ENCODE results near the gene DIO3. TPM values are rescaled to one million over a fixed set of nuclear protein-coding genes. Genes with fewer than 3 reads are reported as not detected.

DIO3 gene
- total and polyA plus RNA-seq, 4 donors = 0.35 to 1.3 (median 0.38) TPM

GRCh38 chr14:101521978-101522377 is 39.3 kb upstream of the DIO3 start:
- H3K27ac ChIP-seq (ENCODE audit: low read depth, low read length) = no peak overlapping the region
- peaks cover 36% of the 10 kb centered on the region for H3K4me1 ChIP-seq (ENCODE audit: control insufficient read depth, insufficient read depth, low read length)
- no peaks in the 10 kb centered on the region for H3K9me3 ChIP-seq (ENCODE audit: control insufficient read depth, insufficient read depth, low read length)
- no peak for DNase-seq (ENCODE audit: low read depth in 4 of 6, low spot score in 6 of 6)
- peaks cover 3% of the 10 kb centered on the region for H3K36me3 ChIP-seq (ENCODE audit: control insufficient read depth, insufficient read depth, low read length)
- WGBS (ENCODE audit: insufficient coverage) = 91% methylated on average over 6 of the region's 8 CpGs
- no peak overlapping the region for H3K4me3 ChIP-seq (ENCODE audit: low read depth, low read length)
- H3K27me3 ChIP-seq (ENCODE audit: control insufficient read depth, insufficient read depth, low read length) = no peaks in the 10 kb centered on the region

- Histone ChIP-seq H3K27ac (ENCODE audit: low read depth, low read length) (no peak overlapping the region), H3K4me3 (ENCODE audit: low read depth, low read length) (no peak overlapping the region), H3K36me3 (ENCODE audit: control insufficient read depth, insufficient read depth, low read length) (peaks cover 3% of the 10 kb centered on the region), H3K27me3 (ENCODE audit: control insufficient read depth, insufficient read depth, low read length) (no peaks in the 10 kb centered on the region), H3K9me3 (ENCODE audit: control insufficient read depth, insufficient read depth, low read length) (no peaks in the 10 kb centered on the region), H3K4me1 (ENCODE audit: control insufficient read depth, insufficient read depth, low read length) (peaks cover 17% of the 10 kb centered on the region)
- 56% methylated on average over 13 of the region's 41 CpGs for WGBS (ENCODE audit: insufficient coverage)
- peak in 2 of 6 donors; percentile 27 to 78 for DNase-seq (ENCODE audit: low read depth in 4 of 6, low spot score in 6 of 6)
Observed at GRCh38 chr14:101525640-101526527, 35.4 kb upstream of the DIO3 start.

GRCh38 chr14:101527987-101528386 is 33.3 kb upstream of the DIO3 start:
- 93% methylated on average over 11 of the region's 11 CpGs for WGBS (ENCODE audit: insufficient coverage)
- no peaks in the 10 kb centered on the region for H3K9me3 ChIP-seq (ENCODE audit: control insufficient read depth, insufficient read depth, low read length)
- no peak overlapping the region for H3K4me3 ChIP-seq (ENCODE audit: low read depth, low read length)
- H3K27ac ChIP-seq (ENCODE audit: low read depth, low read length) = no peak overlapping the region
- peaks cover 8% of the 10 kb centered on the region for H3K4me1 ChIP-seq (ENCODE audit: control insufficient read depth, insufficient read depth, low read length)
- H3K36me3 ChIP-seq (ENCODE audit: control insufficient read depth, insufficient read depth, low read length) = peaks cover 3% of the 10 kb centered on the region
- DNase-seq (ENCODE audit: low read depth in 4 of 6, low spot score in 6 of 6) = no peak
- H3K27me3 ChIP-seq (ENCODE audit: control insufficient read depth, insufficient read depth, low read length) = no peaks in the 10 kb centered on the region

- no peaks in the 10 kb centered on the region for H3K27me3 ChIP-seq (ENCODE audit: control insufficient read depth, insufficient read depth, low read length)
- no peak overlapping the region for H3K4me3 ChIP-seq (ENCODE audit: low read depth, low read length)
- H3K9me3 ChIP-seq (ENCODE audit: control insufficient read depth, insufficient read depth, low read length) = no peaks in the 10 kb centered on the region
- peaks cover 8% of the 10 kb centered on the region for H3K4me1 ChIP-seq (ENCODE audit: control insufficient read depth, insufficient read depth, low read length)
- DNase-seq (ENCODE audit: low read depth in 4 of 6, low spot score in 6 of 6) = peak in 1 of 6 donors; percentile 24
- peaks cover 3% of the 10 kb centered on the region for H3K36me3 ChIP-seq (ENCODE audit: control insufficient read depth, insufficient read depth, low read length)
- WGBS (ENCODE audit: insufficient coverage) = 72% methylated on average over 12 of the region's 13 CpGs
- no peak overlapping the region for H3K27ac ChIP-seq (ENCODE audit: low read depth, low read length)
Observed at GRCh38 chr14:101529079-101529478, 32.2 kb upstream of the DIO3 start.

GRCh38 chr14:101534198-101534597 is 27.1 kb upstream of the DIO3 start:
- H3K4me3 ChIP-seq (ENCODE audit: low read depth, low read length) = no peak overlapping the region
- H3K9me3 ChIP-seq (ENCODE audit: control insufficient read depth, insufficient read depth, low read length) = no peaks in the 10 kb centered on the region
- no peak for DNase-seq (ENCODE audit: low read depth in 4 of 6, low spot score in 6 of 6)
- H3K27me3 ChIP-seq (ENCODE audit: control insufficient read depth, insufficient read depth, low read length) = no peaks in the 10 kb centered on the region
- H3K27ac ChIP-seq (ENCODE audit: low read depth, low read length) = no peak overlapping the region
- H3K36me3 ChIP-seq (ENCODE audit: control insufficient read depth, insufficient read depth, low read length) = no peaks in the 10 kb centered on the region
- 77% methylated on average over 4 of the region's 4 CpGs for WGBS (ENCODE audit: insufficient coverage)
- peaks cover 5% of the 10 kb centered on the region for H3K4me1 ChIP-seq (ENCODE audit: control insufficient read depth, insufficient read depth, low read length)

GRCh38 chr14:101535232-101535631 is 26.1 kb upstream of the DIO3 start:
- Histone ChIP-seq H3K9me3 (ENCODE audit: control insufficient read depth, insufficient read depth, low read length) (no peaks in the 10 kb centered on the region), H3K4me3 (ENCODE audit: low read depth, low read length) (no peak overlapping the region), H3K36me3 (ENCODE audit: control insufficient read depth, insufficient read depth, low read length) (no peaks in the 10 kb centered on the region), H3K27me3 (ENCODE audit: control insufficient read depth, insufficient read depth, low read length) (no peaks in the 10 kb centered on the region), H3K4me1 (ENCODE audit: control insufficient read depth, insufficient read depth, low read length) (peaks cover 9% of the 10 kb centered on the region), H3K27ac (ENCODE audit: low read depth, low read length) (no peak overlapping the region)
- WGBS (ENCODE audit: insufficient coverage) = 69% methylated on average over 6 of the region's 9 CpGs
- DNase-seq (ENCODE audit: low read depth in 4 of 6, low spot score in 6 of 6) = no peak

- Histone ChIP-seq H3K27ac (ENCODE audit: low read depth, low read length) (no peak overlapping the region), H3K4me1 (ENCODE audit: control insufficient read depth, insufficient read depth, low read length) (peaks cover 11% of the 10 kb centered on the region), H3K9me3 (ENCODE audit: control insufficient read depth, insufficient read depth, low read length) (no peaks in the 10 kb centered on the region), H3K4me3 (ENCODE audit: low read depth, low read length) (no peak overlapping the region), H3K27me3 (ENCODE audit: control insufficient read depth, insufficient read depth, low read length) (no peaks in the 10 kb centered on the region), H3K36me3 (ENCODE audit: control insufficient read depth, insufficient read depth, low read length) (no peaks in the 10 kb centered on the region)
- no peak for DNase-seq (ENCODE audit: low read depth in 4 of 6, low spot score in 6 of 6)
- WGBS (ENCODE audit: insufficient coverage) = 83% methylated on average over 8 of the region's 8 CpGs
Observed at GRCh38 chr14:101535701-101536207, 25.5 kb upstream of the DIO3 start.

- Histone ChIP-seq H3K27me3 (ENCODE audit: control insufficient read depth, insufficient read depth, low read length) (no peaks in the 10 kb centered on the region), H3K4me3 (ENCODE audit: low read depth, low read length) (no peak overlapping the region), H3K27ac (ENCODE audit: low read depth, low read length) (no peak overlapping the region), H3K4me1 (ENCODE audit: control insufficient read depth, insufficient read depth, low read length) (peaks cover 11% of the 10 kb centered on the region), H3K9me3 (ENCODE audit: control insufficient read depth, insufficient read depth, low read length) (no peaks in the 10 kb centered on the region), H3K36me3 (ENCODE audit: control insufficient read depth, insufficient read depth, low read length) (no peaks in the 10 kb centered on the region)
- DNase-seq (ENCODE audit: low read depth in 4 of 6, low spot score in 6 of 6) = no peak
- 96% methylated on average over 7 of the region's 7 CpGs for WGBS (ENCODE audit: insufficient coverage)
Observed at GRCh38 chr14:101537286-101537685, 24.0 kb upstream of the DIO3 start.

GRCh38 chr14:101538878-101539277 is 22.4 kb upstream of the DIO3 start:
- Histone ChIP-seq H3K27me3 (ENCODE audit: control insufficient read depth, insufficient read depth, low read length) (no peaks in the 10 kb centered on the region), H3K4me3 (ENCODE audit: low read depth, low read length) (no peak overlapping the region), H3K9me3 (ENCODE audit: control insufficient read depth, insufficient read depth, low read length) (no peaks in the 10 kb centered on the region), H3K27ac (ENCODE audit: low read depth, low read length) (no peak overlapping the region), H3K4me1 (ENCODE audit: control insufficient read depth, insufficient read depth, low read length) (peaks cover 11% of the 10 kb centered on the region), H3K36me3 (ENCODE audit: control insufficient read depth, insufficient read depth, low read length) (no peaks in the 10 kb centered on the region)
- DNase-seq (ENCODE audit: low read depth in 4 of 6, low spot score in 6 of 6) = no peak
- 60% methylated on average over 3 of the region's 5 CpGs for WGBS (ENCODE audit: insufficient coverage)

- peak in 1 of 6 donors; percentile 24 for DNase-seq (ENCODE audit: low read depth in 4 of 6, low spot score in 6 of 6)
- Histone ChIP-seq H3K27me3 (ENCODE audit: control insufficient read depth, insufficient read depth, low read length) (no peaks in the 10 kb centered on the region), H3K4me3 (ENCODE audit: low read depth, low read length) (no peak overlapping the region), H3K9me3 (ENCODE audit: control insufficient read depth, insufficient read depth, low read length) (no peaks in the 10 kb centered on the region), H3K4me1 (ENCODE audit: control insufficient read depth, insufficient read depth, low read length) (peaks cover 6% of the 10 kb centered on the region), H3K36me3 (ENCODE audit: control insufficient read depth, insufficient read depth, low read length) (no peaks in the 10 kb centered on the region), H3K27ac (ENCODE audit: low read depth, low read length) (no peak overlapping the region)
- 64% methylated on average over 9 of the region's 11 CpGs for WGBS (ENCODE audit: insufficient coverage)
Observed at GRCh38 chr14:101539880-101540279, 21.4 kb upstream of the DIO3 start.
